ENCODE data around the gene SH3BP4. TPM values are rescaled to one million over a fixed set of nuclear protein-coding genes. Genes with fewer than 3 reads are reported as not detected.
A peak's percentile ranks its signal among the peaks of the same experiment; 100 is the strongest.

SH3BP4 gene
- total RNA-seq, 1 experiment from 2014 or later, result 93.8 TPM

- no peak overlapping the region for H2BK5ac ChIP-seq (ENCODE audit: insufficient read length, low read length)
Observed at GRCh38 chr2:234929002-234929401, 22.8 kb upstream of the SH3BP4 start.

More at GRCh38 chr2:234929002-234929401, 22.8 kb upstream of the SH3BP4 start:
- peaks cover 20 to 26% of the 10 kb centered on the region in 2 experiments for H3K4me1 Mint-ChIP-seq
- WGBS (ENCODE audit: extremely low coverage, insufficient read length, low lambda C conversion rate), result no CpG with 5 or more reads among the region's 11 CpGs
- Histone ChIP-seq H4K5ac (ENCODE audit: insufficient read length, low read depth, low read length) (no peak overlapping the region), H2BK20ac (ENCODE audit: low read depth, low read length, poor library complexity, severe bottlenecking) (no peak overlapping the region), H4K91ac (ENCODE audit: insufficient read length, low read depth, low read length) (no peak overlapping the region), H3K23ac (ENCODE audit: insufficient read length, low read depth, low read length) (no peak overlapping the region), H4K20me1 (ENCODE audit: control insufficient read depth, insufficient read depth, insufficient read length) (no peaks in the 10 kb centered on the region), H3K9me3 (ENCODE audit: control insufficient read depth, low read depth, low read length) (no peaks in the 10 kb centered on the region), H3K27ac (ENCODE audit: insufficient read length, low read depth, low read length) (no peak overlapping the region), H2AK5ac (ENCODE audit: insufficient read length, low read length) (no peak overlapping the region), H3K79me1 (ENCODE audit: insufficient read depth, low read depth, low read length, poor library complexity, severe bottlenecking) (no peaks in the 10 kb centered on the region), H3K23me2 (ENCODE audit: insufficient read length, low read depth, low read length, poor library complexity, severe bottlenecking) (no peaks in the 10 kb centered on the region), H3K9ac (ENCODE audit: extremely low read depth, insufficient read length, low read length) (no peak overlapping the region), H3K4me2 (ENCODE audit: insufficient read depth, insufficient read length, low read length) (no peak overlapping the region), H2BK12ac (ENCODE audit: insufficient read length, low read depth, low read length) (no peak overlapping the region), H3K27me3 (ENCODE audit: insufficient read depth, low read length) (no peaks in the 10 kb centered on the region), H3T11ph (ENCODE audit: low read length) (no peak overlapping the region), H3K14ac (ENCODE audit: insufficient read depth, low read length) (no peak overlapping the region), H3K79me2 (ENCODE audit: insufficient read depth, low read length) (no peaks in the 10 kb centered on the region), H2BK15ac (ENCODE audit: low read depth, low read length) (no peak overlapping the region), H4K8ac (replicated peaks; ENCODE audit: insufficient read length, low read depth, low read length) (no peak overlapping the region), H2AFZ (ENCODE audit: low read length) (no peak overlapping the region), H2BK120ac (ENCODE audit: low read depth, low read length, poor library complexity, severe bottlenecking) (no peak overlapping the region), H3K4ac (ENCODE audit: low read depth, low read length) (no peak overlapping the region), H3K56ac (ENCODE audit: insufficient read length, low read depth, low read length) (no peak overlapping the region), H3K18ac (ENCODE audit: insufficient read length, low read depth, low read length) (no peak overlapping the region), H3K4me1 (ENCODE audit: insufficient read depth, low read length) (peaks cover 6% of the 10 kb centered on the region)
- no peak for TF ChIP-seq CTCF (conservative IDR thresholded peaks at IDR 0.05)
- H3K27me3 Mint-ChIP-seq (ENCODE audit: low read depth), result peaks cover 28% of the 10 kb centered on the region
- H3K27ac Mint-ChIP-seq, result no peak overlapping the region
- peak; percentile 30 for DNase-seq
- H3K4me3 Mint-ChIP-seq, result no peak overlapping the region
- no peaks in the 10 kb centered on the region; a peak in 1 of 7 replicates for H3K36me3 Mint-ChIP-seq (ENCODE audit: insufficient read depth in 1 of 3, low read depth in 3 of 3)
- H3K9me3 Mint-ChIP-seq, result peaks cover 0 to 10% of the 10 kb centered on the region in 2 experiments; a peak in 2 of 5 replicates
